ENCODE results near the gene PIGU. TPM values are rescaled to one million over a fixed set of nuclear protein-coding genes. Genes with fewer than 3 reads are reported as not detected.
A peak's percentile ranks its signal among the peaks of the same experiment; 100 is the strongest.

The PIGU gene
- total RNA-seq, 4 donors from 2014 or later = 20.6 to 31.5 (median 27.7) TPM

DNA sequence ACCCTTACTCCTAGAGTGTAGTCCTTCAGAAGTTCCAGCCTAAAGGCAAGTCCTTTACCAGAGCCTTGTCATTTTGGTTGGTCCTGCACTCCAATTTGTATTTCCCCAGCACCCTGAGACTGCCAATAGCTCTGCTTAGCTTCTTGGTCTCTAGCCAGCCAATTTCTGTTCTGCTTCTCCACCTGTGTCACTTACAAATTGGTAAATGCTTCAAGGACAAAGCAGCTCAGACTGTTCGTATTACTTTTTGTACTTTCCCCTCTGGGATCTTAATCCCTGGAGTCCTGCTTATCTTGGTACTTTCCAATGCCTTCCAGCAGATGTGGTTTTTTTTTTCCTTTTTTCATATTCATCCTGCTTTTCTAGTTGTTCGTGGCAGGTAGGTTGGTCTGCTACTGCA is 25.7 kb downstream of the PIGU start:
- WGBS, 2 donors = 90 to 94% methylated on average over 2 of the region's 2 CpGs

DNA sequence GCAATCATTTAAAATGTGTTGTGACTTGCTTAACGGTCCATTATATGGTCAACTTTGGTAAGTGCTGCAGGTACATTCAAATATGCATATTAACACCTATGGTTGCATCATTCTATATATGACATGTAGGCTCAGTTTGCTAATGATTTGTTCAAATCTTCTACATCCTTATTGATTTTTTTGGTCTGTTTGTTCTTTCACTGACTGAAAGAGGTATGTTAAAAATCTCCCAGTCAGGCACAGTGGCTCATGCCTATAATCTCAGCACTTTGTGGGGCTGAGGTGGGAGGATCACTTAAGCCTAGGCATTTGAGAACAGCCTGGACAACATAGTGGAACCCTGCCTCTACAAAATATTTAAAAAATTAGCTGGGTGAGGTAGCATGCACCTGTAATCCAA is 29.2 kb downstream of the PIGU start:
- 97 to 100% methylated on average over 1 of the region's 1 CpG for WGBS, 2 donors
- no peak for DNase-seq (ENCODE audit: low spot score in 2 of 2)
- H3K36me3 ChIP-seq = peaks cover 0 to 11% (median 4%) of the 10 kb centered on the region in 3 donors
- TF ChIP-seq POLR2A (IDR thresholded peaks at IDR 0.05) = no peak
- no peak for TF ChIP-seq EP300 (IDR thresholded peaks at IDR 0.05)
- TF ChIP-seq, protein P1, sequence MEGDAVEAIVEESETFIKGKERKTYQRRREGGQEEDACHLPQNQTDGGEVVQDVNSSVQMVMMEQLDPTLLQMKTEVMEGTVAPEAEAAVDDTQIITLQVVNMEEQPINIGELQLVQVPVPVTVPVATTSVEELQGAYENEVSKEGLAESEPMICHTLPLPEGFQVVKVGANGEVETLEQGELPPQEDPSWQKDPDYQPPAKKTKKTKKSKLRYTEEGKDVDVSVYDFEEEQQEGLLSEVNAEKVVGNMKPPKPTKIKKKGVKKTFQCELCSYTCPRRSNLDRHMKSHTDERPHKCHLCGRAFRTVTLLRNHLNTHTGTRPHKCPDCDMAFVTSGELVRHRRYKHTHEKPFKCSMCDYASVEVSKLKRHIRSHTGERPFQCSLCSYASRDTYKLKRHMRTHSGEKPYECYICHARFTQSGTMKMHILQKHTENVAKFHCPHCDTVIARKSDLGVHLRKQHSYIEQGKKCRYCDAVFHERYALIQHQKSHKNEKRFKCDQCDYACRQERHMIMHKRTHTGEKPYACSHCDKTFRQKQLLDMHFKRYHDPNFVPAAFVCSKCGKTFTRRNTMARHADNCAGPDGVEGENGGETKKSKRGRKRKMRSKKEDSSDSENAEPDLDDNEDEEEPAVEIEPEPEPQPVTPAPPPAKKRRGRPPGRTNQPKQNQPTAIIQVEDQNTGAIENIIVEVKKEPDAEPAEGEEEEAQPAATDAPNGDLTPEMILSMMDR (IDR thresholded peaks at IDR 0.05) = no peak
- no peaks in the 10 kb centered on the region for H3K4me1 ChIP-seq
- no peak overlapping the region for H3K4me3 ChIP-seq
- no peaks in the 10 kb centered on the region for H3K9me3 ChIP-seq
- H3K27ac ChIP-seq = no peak overlapping the region
- no peaks in the 10 kb centered on the region for H3K27me3 ChIP-seq

More for the DNA sequence above, 25.7 kb downstream of the PIGU start:
- Histone ChIP-seq H3K36me3 (peaks cover 0 to 15% (median 4%) of the 10 kb centered on the region in 3 donors), H3K27ac (no peak overlapping the region), H3K4me3 (no peak overlapping the region), H3K27me3 (no peaks in the 10 kb centered on the region), H3K4me1 (no peaks in the 10 kb centered on the region), H3K9me3 (no peaks in the 10 kb centered on the region)
- no peak for DNase-seq (ENCODE audit: low spot score in 2 of 2)
- no peak for TF ChIP-seq POLR2A (IDR thresholded peaks at IDR 0.05)
- TF ChIP-seq, protein P1 (IDR thresholded peaks at IDR 0.05) = no peak
- TF ChIP-seq EP300 (IDR thresholded peaks at IDR 0.05) = no peak

DNA sequence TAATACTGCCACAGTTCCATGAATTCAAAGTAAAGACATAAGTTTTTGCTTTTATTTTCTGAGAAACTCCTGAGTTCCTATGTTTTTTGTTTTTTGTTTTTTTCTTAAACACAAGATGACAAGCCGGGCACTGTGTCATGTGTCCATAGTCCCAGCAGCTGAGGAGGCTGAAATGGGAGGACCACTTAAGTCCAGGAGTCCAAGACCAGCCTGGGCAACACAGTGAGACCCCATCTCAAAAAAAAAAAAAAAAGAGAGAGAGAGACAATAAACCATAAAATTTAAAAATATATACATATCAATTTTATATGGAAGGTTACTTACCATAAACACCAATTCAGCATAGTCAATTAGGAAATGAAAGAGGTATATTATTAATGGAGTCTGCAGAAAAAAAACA is 31.9 kb downstream of the PIGU start:
- Histone ChIP-seq H3K4me3 (no peak overlapping the region), H3K9me3 (no peaks in the 10 kb centered on the region), H3K27ac (no peak overlapping the region), H3K36me3 (no peaks in the 10 kb centered on the region), H3K4me1 (peaks cover 0 to 5% (median 2%) of the 10 kb centered on the region in 4 donors), H3K27me3 (no peaks in the 10 kb centered on the region)
- TF ChIP-seq POLR2A (IDR thresholded peaks at IDR 0.05) (no peak), EP300 (IDR thresholded peaks at IDR 0.05) (no peak)
- TF ChIP-seq, protein P1 (IDR thresholded peaks at IDR 0.05) = no peak
- 93 to 95% methylated on average over 1 of the region's 1 CpG for WGBS, 2 donors
- DNase-seq (ENCODE audit: low spot score in 2 of 2) = no peak

DNA sequence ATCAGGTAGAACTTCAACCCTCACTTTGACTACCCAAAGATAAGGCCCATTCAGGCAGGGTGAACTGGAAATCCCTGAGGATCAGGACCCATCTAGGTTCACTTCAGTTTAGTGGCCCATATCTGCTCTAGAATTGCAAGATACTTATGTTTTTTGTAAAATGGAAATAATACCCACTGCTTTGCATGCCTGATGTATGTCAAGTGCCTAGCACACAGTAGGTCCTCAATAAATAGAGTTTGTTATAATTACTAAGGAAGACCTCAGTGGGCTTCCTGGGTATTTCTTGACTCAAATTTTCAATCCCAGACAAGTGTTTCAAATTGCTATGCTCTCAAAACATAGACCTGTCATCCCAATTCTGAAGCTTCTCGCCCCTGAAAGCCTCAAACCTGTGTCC is 32.5 kb downstream of the PIGU start:
- TF ChIP-seq POLR2A (IDR thresholded peaks at IDR 0.05) (no peak), EP300 (IDR thresholded peaks at IDR 0.05) (no peak)
- TF ChIP-seq, protein P1 (IDR thresholded peaks at IDR 0.05) = no peak
- no peaks in the 10 kb centered on the region for H3K9me3 ChIP-seq
- peak overlapping the region in 1 of 4 donors; percentile 43 for H3K27ac ChIP-seq
- peaks cover 0 to 9% (median 5%) of the 10 kb centered on the region in 4 donors for H3K4me1 ChIP-seq
- 100% methylated on average over 1 of the region's 1 CpG for WGBS, 2 donors
- H3K27me3 ChIP-seq = no peaks in the 10 kb centered on the region
- no peak for DNase-seq (ENCODE audit: low spot score in 2 of 2)
- no peaks in the 10 kb centered on the region for H3K36me3 ChIP-seq
- no peak overlapping the region for H3K4me3 ChIP-seq

DNA sequence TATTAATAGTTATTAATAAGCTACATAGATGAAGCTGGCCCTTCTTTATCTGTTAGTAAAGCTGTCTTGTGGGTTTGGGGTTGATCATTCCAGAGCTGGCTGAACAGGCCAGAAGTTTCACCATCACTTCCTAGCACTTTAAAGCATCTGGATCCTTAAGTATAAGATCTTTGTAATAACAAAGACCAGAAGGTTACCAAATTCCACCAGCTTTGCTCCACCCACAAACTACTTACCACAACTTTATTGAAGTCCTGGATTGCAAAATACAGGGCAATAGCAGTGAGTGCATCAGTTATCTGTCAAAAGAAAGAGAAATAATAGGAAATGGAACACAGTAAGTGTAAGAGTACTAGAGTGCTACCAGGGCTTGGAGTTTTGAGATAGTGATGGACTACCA is 33.0 kb downstream of the PIGU start:
- H3K27me3 ChIP-seq = no peaks in the 10 kb centered on the region
- peaks cover 0 to 11% (median 5%) of the 10 kb centered on the region in 4 donors for H3K4me1 ChIP-seq
- TF ChIP-seq EP300 (IDR thresholded peaks at IDR 0.05) (peak in 1 of 2 donors; percentile 7), POLR2A (IDR thresholded peaks at IDR 0.05) (no peak)
- DNase-seq (ENCODE audit: low spot score in 2 of 2) = no peak
- H3K27ac ChIP-seq = peak overlapping the region in 1 of 4 donors; percentile 43
- H3K36me3 ChIP-seq = no peaks in the 10 kb centered on the region
- H3K9me3 ChIP-seq = no peaks in the 10 kb centered on the region
- no peak overlapping the region for H3K4me3 ChIP-seq

DNA sequence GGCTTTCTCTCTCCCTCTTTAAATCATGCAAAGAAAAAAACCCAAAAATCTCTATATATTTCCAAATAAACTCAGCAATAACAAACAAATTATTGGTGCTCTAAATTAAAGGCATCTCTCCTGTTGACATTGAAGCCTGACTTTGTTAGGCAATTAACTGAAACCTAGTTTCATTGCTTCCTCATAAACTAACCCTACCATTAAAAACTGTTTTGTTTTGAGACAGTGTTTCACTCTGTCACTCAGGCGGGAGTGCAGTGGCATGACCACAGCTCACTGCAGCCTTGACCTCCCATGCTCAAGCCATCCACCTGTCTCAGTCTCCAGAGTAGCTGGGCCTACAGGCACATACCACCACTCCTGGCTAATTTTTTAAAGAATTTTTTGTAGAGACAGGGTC is 34.9 kb downstream of the PIGU start:
- peak overlapping the region in 1 of 4 donors; percentile 92 for H3K27ac ChIP-seq
- no peaks in the 10 kb centered on the region for H3K9me3 ChIP-seq
- TF ChIP-seq, protein P1 (IDR thresholded peaks at IDR 0.05) = no peak
- TF ChIP-seq POLR2A (IDR thresholded peaks at IDR 0.05) (no peak), EP300 (IDR thresholded peaks at IDR 0.05) (no peak)
- H3K4me1 ChIP-seq = peaks cover 0 to 27% (median 16%) of the 10 kb centered on the region in 4 donors
- H3K27me3 ChIP-seq = no peaks in the 10 kb centered on the region
- no peaks in the 10 kb centered on the region for H3K36me3 ChIP-seq
- 79 to 93% methylated on average over 1 of the region's 1 CpG for WGBS, 2 donors
- DNase-seq (ENCODE audit: low spot score in 2 of 2) = no peak
- H3K4me3 ChIP-seq = no peak overlapping the region
